ENCODE measurements around the gene PTK7. TPM values are rescaled to one million over a fixed set of nuclear protein-coding genes. Genes with fewer than 3 reads are reported as not detected.

Gene PTK7
- total and polyA plus RNA-seq, 2 donors (not counting 3 experiments of a cell fraction or from before 2014, with no cell fraction given), result 41.9 to 65.6 TPM

- FAIRE-seq, result no peak
- ChIA-PET POLR2A (interaction anchor here (1.7 kb wide), 1 partner anchor 72 kb away, joined by 3 read pairs; the partner anchor contains the start of gene PPP2R5D), CTCF (interaction anchor here (1.5 to 1.6 kb wide), 2 partner anchors 20 to 88 kb away, joined by 3 to 6 read pairs; partner anchors contain the start of gene PTK7)
- TF ChIP-seq MAX (IDR thresholded peaks at IDR 0.05; ENCODE audit: insufficient read depth, insufficient read length), result no peak
- TF ChIP-seq EZH2 (IDR thresholded peaks at IDR 0.05; ENCODE audit: borderline replicate concordance, low read depth, low read length, severe bottlenecking), result no peak
- TF ChIP-seq GATA2 (IDR thresholded peaks at IDR 0.05; ENCODE audit: insufficient read depth, insufficient read length, low read depth, low read length), result no peak
- no peak for TF ChIP-seq JUN (IDR thresholded peaks at IDR 0.05; ENCODE audit: borderline replicate concordance, insufficient read depth, insufficient read length, low read depth)
- TF ChIP-seq POLR2A (IDR thresholded peaks at IDR 0.05; ENCODE audit: low read depth, low read length), result no peak
- TF ChIP-seq MYC (IDR thresholded peaks at IDR 0.05; ENCODE audit: low read depth, low read length), result no peak
- no peak for TF ChIP-seq POLR2AphosphoS5 (IDR thresholded peaks at IDR 0.05; ENCODE audit: insufficient read depth, low read depth, low read length)
- TF ChIP-seq CTCF (IDR thresholded peaks at IDR 0.05; ENCODE audit: extremely low read depth in 1 of 2, insufficient read depth in 1 of 2, low read depth in 1 of 2, low read length in 2 of 2), result no peak
- TF ChIP-seq FOS (IDR thresholded peaks at IDR 0.05; ENCODE audit: borderline replicate concordance, insufficient read depth, low read length), result no peak
- dilution Hi-C loops (cut with MboI; ENCODE audit: extremely low pct_ligation_motif_present, low sequenced_read_pairs) (no loop called here), intact Hi-C loops (cut with micrococcal nuclease) (loop anchor here (5.0 kb wide), 1 partner anchor 86 kb away; no protein-coding TSS in a partner anchor)
- H2AFZ ChIP-seq (ENCODE audit: low read depth, low read length), result no peak overlapping the region
- no peak overlapping the region for H3K4me3 ChIP-seq (replicated peaks in 1 of 3; ENCODE audit: insufficient read depth in 1 of 3, low read depth in 1 of 3, low read length in 3 of 3)
- DNase-seq (ENCODE audit: low read depth, low spot score), result no peak
- H3K27ac ChIP-seq (ENCODE audit: insufficient read depth, low read depth, low read length), result no peak overlapping the region
- H3K9me3 ChIP-seq (replicated peaks; ENCODE audit: control insufficient read depth, insufficient read depth, low read length), result no peaks in the 10 kb centered on the region
- H3K9me1 ChIP-seq (replicated peaks; ENCODE audit: control insufficient read depth, extremely low read depth, insufficient read depth, low read length), result no peaks in the 10 kb centered on the region
- no peak overlapping the region for H3K9ac ChIP-seq (replicated peaks; ENCODE audit: extremely low read depth, insufficient read depth, low read length)
- no peaks in the 10 kb centered on the region for H3K36me3 ChIP-seq (ENCODE audit: control insufficient read depth in 2 of 2, extremely low read depth in 1 of 2, insufficient read depth in 2 of 2, low read length in 2 of 2)
- no peaks in the 10 kb centered on the region for H3K27me3 ChIP-seq (ENCODE audit: control insufficient read depth in 2 of 2, insufficient read depth in 2 of 2, low read length in 2 of 2)
- H3K4me1 ChIP-seq (ENCODE audit: control insufficient read depth, extremely low read depth, insufficient read depth, low read length), result peaks cover 23% of the 10 kb centered on the region
- peaks cover 14% of the 10 kb centered on the region for H3K79me2 ChIP-seq (ENCODE audit: control insufficient read depth, insufficient read depth, low read length)
- no TSS peak for BruUV-seq (replicated peaks)
- no peaks in the 10 kb centered on the region for H4K20me1 ChIP-seq (replicated peaks; ENCODE audit: control insufficient read depth, extremely low read depth, insufficient read depth, low read length)
- H3K4me2 ChIP-seq (ENCODE audit: insufficient read depth, low read length), result no peak overlapping the region
These were observed 20.1 kb upstream of the PTK7 start for GRCh38 chr6:43055966-43056365.
